HG03139 (cell line): Measurements from ENCODE around the gene KPNA3.
"Not testable (repeated sequence)": the region's sequence is repeated elsewhere in the genome, so short reads cannot be mapped to it uniquely, and the experiment has no call there.

ENCODE experiments used
- ATAC-seq: cut with Tn5 transposase; IDR thresholded peaks from one replicate; pipeline ENCODE4 v1.9.1; 2021; ENCODE audit not compliant: unreplicated experiment

KPNA3 gene

DNA sequence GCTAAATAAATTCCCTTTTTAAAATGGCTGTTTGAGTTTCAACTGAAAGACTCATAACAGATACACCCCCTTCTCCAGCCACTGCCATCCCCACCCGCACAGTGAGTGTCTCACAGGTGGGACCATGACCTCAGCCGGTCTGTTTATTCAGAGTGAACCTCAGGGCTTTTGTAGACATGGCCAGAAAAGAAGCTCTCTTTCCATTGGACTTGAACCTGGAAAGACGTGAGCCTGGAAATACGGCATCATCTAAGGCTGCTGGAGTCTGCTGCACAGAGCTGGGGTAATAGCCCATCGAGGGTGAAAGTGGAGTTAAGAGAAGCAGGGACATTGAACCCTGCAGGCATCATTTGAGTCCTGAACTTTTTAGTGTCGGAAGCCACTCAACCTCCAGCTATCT is 15.2 kb upstream of the KPNA3 start:
- ATAC-seq, result no peak

DNA sequence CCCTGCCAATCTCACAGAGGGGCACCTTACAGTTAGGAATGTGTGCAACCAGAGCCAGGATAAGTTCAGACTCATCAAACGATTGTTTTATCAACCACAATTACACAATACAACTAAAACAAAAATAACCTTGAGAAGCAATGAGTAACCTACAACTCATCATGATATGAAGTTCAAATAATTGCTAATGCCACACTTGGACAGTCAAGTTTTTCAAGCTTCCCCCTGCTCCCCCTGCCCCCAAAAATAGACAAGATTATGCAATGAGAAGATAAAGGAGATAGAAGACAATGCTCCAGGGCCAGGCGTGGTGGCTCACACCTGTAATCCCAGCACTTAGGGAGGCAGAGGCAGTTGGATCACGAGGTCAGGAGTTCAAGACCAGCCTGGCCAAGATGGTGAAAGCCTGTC is 13.6 kb upstream of the KPNA3 start:
- no peak for ATAC-seq

DNA sequence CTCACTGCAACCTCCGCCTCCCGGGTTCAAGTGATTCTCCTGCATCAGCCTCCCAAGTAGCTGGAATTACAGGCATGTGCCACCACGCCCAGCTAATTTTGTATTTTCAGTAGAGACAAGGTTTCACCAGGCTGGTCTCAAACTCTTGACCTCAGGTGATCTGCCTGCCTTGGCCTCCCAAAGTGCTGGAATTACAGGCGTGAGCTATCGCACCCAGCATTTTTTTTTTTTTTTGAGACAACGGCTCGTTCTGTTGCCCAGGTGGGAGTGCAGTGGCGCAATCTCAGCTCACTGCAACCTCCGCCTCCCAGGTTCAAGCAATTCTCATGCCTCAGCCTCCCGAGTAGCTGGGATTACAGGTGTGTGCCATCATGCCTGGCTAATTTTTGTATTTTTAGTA is 10.6 kb upstream of the KPNA3 start:
- not testable (repeated sequence) for ATAC-seq

- no peak for ATAC-seq
Observed at GRCh38 chr13:49802426-49802825, 9.9 kb upstream of the KPNA3 start.

- ATAC-seq, result peak; percentile 22
Observed at GRCh38 chr13:49791711-49792549, 552 bp downstream of the KPNA3 start.

DNA sequence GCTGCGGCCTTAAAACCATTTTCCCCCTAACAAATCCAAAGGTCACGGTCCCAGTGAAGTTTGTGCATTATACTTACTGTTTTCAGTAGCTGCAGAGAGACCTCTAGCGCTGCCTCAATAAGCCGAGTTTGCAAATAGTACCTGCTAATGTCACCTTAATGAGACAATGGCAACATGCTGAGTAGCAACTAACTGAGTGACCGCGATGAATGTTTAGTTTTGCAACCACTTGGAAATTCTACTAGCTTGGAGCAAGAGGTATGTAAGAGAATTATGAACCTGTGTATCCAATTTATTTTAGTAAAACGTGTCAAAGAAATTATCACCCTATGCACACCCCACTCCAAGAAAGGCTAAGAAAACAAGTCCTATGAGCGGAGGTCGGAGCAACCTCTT is 1.2 kb downstream of the KPNA3 start:
- no peak for ATAC-seq

DNA sequence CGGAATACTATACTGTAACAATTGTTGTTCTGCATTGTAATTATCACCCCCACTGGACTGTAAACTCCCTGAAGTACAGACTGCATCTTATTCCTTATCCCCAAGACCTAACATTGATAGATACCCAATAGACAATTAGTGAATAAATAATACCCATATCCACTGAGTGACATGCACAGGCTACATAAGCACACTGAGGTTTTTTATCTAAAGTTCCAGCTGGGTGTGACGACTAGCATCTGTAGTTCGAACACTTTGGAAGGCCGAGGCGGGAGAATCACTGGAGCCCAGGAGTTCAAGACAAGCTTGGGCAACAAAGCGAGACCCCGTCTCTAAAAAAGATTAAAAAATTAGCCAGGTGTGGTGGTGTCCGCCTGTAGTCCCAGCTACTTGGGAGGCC is 2.5 kb downstream of the KPNA3 start:
- no peak for ATAC-seq

GRCh38 chr13:49786401-49787008 is 6.0 kb downstream of the KPNA3 start:
- no peak for ATAC-seq

GRCh38 chr13:49784886-49785570 is 7.5 kb downstream of the KPNA3 start:
- no peak for ATAC-seq

GRCh38 chr13:49783865-49784264 is 8.6 kb downstream of the KPNA3 start:
- ATAC-seq, result no peak

DNA sequence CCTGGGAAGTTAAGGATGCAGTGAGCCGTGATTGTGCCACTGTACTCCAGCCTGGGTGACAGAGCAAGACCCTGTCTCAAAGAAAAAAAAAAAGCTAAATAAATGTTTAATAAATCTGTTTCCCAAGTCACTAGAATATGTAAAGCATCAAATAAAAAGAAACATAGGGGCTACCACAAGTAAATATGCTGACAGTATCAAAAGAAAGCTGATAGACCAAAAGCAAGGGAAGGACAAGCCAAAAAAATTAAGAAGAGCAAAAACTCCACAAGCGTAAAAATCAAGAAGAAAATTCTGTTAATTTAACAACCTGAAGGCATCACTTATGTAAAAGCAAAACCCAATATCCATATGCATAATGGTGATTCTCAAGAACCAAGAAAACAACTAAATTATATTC is 9.7 kb downstream of the KPNA3 start:
- no peak for ATAC-seq

- ATAC-seq, result no peak
Observed at GRCh38 chr13:49781806-49782205, 10.7 kb downstream of the KPNA3 start.

GRCh38 chr13:49779721-49780120 is 12.8 kb downstream of the KPNA3 start:
- ATAC-seq, result no peak

GRCh38 chr13:49777746-49778614 is 14.5 kb downstream of the KPNA3 start:
- no peak for ATAC-seq

DNA sequence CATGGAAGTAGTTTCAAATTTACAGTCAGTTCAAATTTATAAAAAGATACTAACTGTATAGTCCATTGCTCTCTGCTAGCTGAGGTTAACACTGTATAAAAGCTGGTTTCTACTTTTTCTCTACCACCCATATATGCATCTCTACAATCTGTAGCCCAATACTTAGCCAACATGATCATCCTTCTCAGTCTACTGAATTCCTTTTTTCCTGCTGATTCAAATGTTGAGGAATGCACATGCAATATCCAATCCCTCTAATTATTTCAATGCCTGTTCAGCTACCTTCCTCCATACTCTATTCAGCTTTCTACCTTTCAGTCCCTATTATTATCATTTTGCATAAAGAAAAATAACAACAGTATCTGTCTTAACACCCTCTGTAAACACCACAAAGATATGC is 15.6 kb downstream of the KPNA3 start:
- no peak for ATAC-seq

DNA sequence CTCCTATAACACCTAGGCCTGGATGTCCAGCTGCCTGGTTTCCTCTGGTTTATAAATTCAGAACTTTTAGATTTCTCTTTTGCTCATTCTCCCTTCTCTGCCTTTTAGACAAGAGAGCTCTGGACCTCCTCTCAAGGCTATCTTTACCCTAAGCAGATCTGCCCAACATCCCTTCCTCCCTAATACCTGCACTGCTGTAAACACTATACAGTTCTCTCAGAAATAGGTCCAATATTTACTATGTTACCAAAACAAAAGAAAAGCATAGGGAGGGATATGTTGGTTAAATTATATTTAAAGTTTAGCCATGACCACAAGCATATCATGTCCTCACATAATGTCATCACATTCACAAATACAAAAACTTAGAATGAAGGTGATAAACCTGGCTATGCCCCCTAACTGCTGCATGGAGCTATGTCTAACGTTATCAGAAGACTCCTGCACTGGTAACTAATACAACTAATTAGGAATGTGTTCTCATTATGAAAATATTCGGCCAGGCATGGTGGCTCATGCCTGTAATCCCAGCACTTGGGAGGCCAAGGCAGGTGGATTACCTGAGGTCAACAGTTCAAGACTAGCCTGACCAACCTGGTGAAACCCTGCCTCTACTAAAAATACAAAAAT is 18.0 kb downstream of the KPNA3 start:
- ATAC-seq, result no peak

- ATAC-seq, result no peak
Observed at GRCh38 chr13:49772828-49773227, 19.7 kb downstream of the KPNA3 start.

- not testable (repeated sequence) for ATAC-seq
Observed at GRCh38 chr13:49761811-49762210, 30.7 kb downstream of the KPNA3 start.

GRCh38 chr13:49760558-49760957 is 31.9 kb downstream of the KPNA3 start:
- no peak for ATAC-seq

- ATAC-seq, result no peak
Observed at GRCh38 chr13:49759503-49759902, 33.0 kb downstream of the KPNA3 start.

DNA sequence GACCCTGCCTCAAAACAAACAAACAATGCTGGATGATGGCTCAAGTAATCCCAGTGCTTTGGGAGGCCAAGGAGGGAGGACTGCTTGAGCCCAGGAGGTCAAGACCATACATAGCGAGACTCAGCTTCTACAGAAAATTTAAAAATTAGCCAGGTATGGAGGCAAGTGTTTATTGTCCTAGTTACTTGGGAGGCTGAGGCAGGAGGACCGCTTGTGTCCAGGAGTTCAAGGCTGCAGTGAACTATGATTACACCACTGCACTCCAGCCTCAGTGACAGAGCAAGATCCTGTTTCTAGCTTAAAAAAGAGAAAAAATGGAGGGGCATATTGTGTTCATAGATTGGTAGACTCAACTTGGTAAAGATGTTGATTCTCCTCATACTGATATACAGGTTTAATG is 36.2 kb downstream of the KPNA3 start:
- ATAC-seq, result no peak
